ENCODE data around the gene ENOX1. TPM values are rescaled to one million over a fixed set of nuclear protein-coding genes. Genes with fewer than 3 reads are reported as not detected.

ENOX1 gene
- total and polyA plus RNA-seq, 2 of the 13 experiments (the other 11 are each of a cell fraction or from before 2014, with no cell fraction given): not detected

DNA sequence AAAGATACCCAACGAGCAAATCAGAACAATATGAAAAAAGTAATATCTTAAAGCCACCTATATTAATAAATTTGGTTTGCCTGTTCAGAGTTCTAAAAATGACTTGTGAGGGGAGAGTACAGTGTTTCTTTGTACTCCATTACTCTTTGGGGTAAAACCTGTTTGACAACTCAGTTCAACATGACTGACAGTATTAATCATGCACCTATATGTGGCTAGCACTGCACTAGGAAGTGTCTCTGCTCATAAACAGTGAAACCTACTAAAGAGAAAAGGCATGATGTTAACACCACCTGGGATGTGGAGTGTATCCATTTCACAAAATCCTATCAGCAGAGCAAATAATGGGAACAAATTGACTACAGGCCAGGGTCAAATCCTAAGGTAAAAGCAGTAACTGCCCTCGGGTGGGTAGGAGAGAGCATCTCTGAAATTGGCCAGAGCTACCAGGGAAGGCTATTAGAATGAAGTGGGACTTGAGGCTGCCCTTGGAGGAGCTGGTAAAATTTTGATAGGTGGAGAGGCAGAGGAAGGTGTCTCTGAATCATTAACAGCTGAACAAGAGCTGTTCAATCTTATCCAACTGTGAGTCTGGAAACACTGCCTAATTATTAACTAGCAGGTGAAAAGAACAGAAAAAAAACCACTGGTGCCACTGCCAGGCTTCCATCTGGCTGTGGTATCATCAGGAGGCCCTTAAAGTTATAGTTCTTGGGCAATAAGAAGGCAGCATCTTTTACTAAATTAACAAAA, 398.3 kb downstream of the ENOX1 start:
- POLR2A ChIA-PET: no interaction called here
- BruUV-seq (replicated peaks): no TSS peak
- DNase-seq (ENCODE audit: low spot score) (no peak), FAIRE-seq (no peak), ATAC-seq (no peak)
- no peaks in the 10 kb centered on the region for H4K20me1 ChIP-seq (ENCODE audit: insufficient read depth, low read length)
- no peaks in the 10 kb centered on the region for H3K4me1 ChIP-seq (ENCODE audit: insufficient read depth, low read length)
- 1% methylated on average over 2 of the region's 2 CpGs for WGBS (ENCODE audit: low lambda C conversion rate)
- H3K4me3 ChIP-seq (replicated peaks in 1 of 3; ENCODE audit: insufficient read depth in 1 of 3, low read depth in 2 of 3, low read length in 3 of 3): no peak overlapping the region
- in situ Hi-C loops (cut with HindIII; ENCODE audit: extremely low pct_ligation_motif_present, low pct_unique_long_range_greater_than_20kb) (no loop called here), intact Hi-C loops (cut with micrococcal nuclease; ENCODE audit: unreplicated experiment) (no loop called here)
- H3K27ac ChIP-seq (ENCODE audit: extremely low read length, insufficient read depth, low read length): no peak overlapping the region
- H3K27me3 ChIP-seq (ENCODE audit: control insufficient read depth in 1 of 2, insufficient read depth in 2 of 2, low read length in 2 of 2): no peaks in the 10 kb centered on the region; a peak in 1 of 5 replicates
- CTCF ChIA-PET (ENCODE audit: low intra/inter-chr PET ratio, low total read pairs): no interaction called here
- H3K79me2 ChIP-seq (ENCODE audit: insufficient read depth, low read length): no peaks in the 10 kb centered on the region
- no peaks in the 10 kb centered on the region for H3K36me3 ChIP-seq (replicated peaks in 1 of 2; ENCODE audit: control insufficient read depth in 1 of 2, insufficient read depth in 2 of 2, low read length in 2 of 2)
- TF ChIP-seq HDAC6 (IDR thresholded peaks at IDR 0.05; ENCODE audit: low read depth, low read length): no peak
- no peak for TF ChIP-seq ZNF562 (CRISPR knock-in tag; IDR thresholded peaks at IDR 0.05; ENCODE audit: borderline replicate concordance)
- no peak for TF ChIP-seq NONO (IDR thresholded peaks at IDR 0.05)
- TF ChIP-seq NONO (CRISPR knock-in tag; conservative IDR thresholded peaks at IDR 0.05): no peak
- TF ChIP-seq ZNF333 (CRISPR knock-in tag; IDR thresholded peaks at IDR 0.05; ENCODE audit: borderline replicate concordance): no peak
- no peak for TF ChIP-seq TEAD2 (CRISPR knock-in tag; IDR thresholded peaks at IDR 0.05)
- no peak for TF ChIP-seq ZNF569 (CRISPR knock-in tag; IDR thresholded peaks at IDR 0.05; ENCODE audit: borderline replicate concordance)
- TF ChIP-seq ZNF607 (CRISPR knock-in tag; IDR thresholded peaks at IDR 0.05; ENCODE audit: borderline replicate concordance): no peak
- TF ChIP-seq, protein P1, sequence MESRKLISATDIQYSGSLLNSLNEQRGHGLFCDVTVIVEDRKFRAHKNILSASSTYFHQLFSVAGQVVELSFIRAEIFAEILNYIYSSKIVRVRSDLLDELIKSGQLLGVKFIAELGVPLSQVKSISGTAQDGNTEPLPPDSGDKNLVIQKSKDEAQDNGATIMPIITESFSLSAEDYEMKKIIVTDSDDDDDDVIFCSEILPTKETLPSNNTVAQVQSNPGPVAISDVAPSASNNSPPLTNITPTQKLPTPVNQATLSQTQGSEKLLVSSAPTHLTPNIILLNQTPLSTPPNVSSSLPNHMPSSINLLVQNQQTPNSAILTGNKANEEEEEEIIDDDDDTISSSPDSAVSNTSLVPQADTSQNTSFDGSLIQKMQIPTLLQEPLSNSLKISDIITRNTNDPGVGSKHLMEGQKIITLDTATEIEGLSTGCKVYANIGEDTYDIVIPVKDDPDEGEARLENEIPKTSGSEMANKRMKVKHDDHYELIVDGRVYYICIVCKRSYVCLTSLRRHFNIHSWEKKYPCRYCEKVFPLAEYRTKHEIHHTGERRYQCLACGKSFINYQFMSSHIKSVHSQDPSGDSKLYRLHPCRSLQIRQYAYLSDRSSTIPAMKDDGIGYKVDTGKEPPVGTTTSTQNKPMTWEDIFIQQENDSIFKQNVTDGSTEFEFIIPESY (CRISPR knock-in tag; IDR thresholded peaks at IDR 0.05): no peak
- no peak for TF ChIP-seq NKX3-1 (CRISPR knock-in tag; IDR thresholded peaks at IDR 0.05)
- TF ChIP-seq, protein P2, sequence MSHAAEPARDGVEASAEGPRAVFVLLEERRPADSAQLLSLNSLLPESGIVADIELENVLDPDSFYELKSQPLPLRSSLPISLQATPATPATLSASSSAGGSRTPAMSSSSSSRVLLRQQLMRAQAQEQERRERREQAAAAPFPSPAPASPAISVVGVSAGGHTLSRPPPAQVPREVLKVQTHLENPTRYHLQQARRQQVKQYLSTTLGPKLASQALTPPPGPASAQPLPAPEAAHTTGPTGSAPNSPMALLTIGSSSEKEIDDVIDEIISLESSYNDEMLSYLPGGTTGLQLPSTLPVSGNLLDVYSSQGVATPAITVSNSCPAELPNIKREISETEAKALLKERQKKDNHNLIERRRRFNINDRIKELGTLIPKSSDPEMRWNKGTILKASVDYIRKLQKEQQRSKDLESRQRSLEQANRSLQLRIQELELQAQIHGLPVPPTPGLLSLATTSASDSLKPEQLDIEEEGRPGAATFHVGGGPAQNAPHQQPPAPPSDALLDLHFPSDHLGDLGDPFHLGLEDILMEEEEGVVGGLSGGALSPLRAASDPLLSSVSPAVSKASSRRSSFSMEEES (CRISPR knock-in tag; IDR thresholded peaks at IDR 0.05): no peak
- H2AFZ ChIP-seq (ENCODE audit: low read length): no peak overlapping the region
- no peak overlapping the region for H3K4me2 ChIP-seq (ENCODE audit: low read depth, low read length)
- H3K9ac ChIP-seq (ENCODE audit: insufficient read depth, low read depth, low read length): no peak overlapping the region
- H3K9me3 ChIP-seq (ENCODE audit: low read length): no peaks in the 10 kb centered on the region

Measured in HepG2 (cell line).